ENCODE data around the gene PDCL2.

- TF ChIP-seq GATA2 (IDR thresholded peaks at IDR 0.05; ENCODE audit: low read depth, low read length) = no peak
- TF ChIP-seq GATA3 (IDR thresholded peaks at IDR 0.05; ENCODE audit: low read depth, low read length) = no peak
Measured at GRCh38 chr4:55611358-55612059, 19.5 kb upstream of the PDCL2 start.
